ENCODE data around the gene SRRM3. TPM values are rescaled to one million over a fixed set of nuclear protein-coding genes. Genes with fewer than 3 reads are reported as not detected.
"Not testable (repeated sequence)": the region's sequence is repeated elsewhere in the genome, so short reads cannot be mapped to it uniquely, and the experiment has no call there.

SRRM3 gene
- total and polyA plus RNA-seq, 2 experiments from 2014 or later: 0.39 to 0.65 TPM

- H3F3A ChIP-seq (ENCODE audit: insufficient read depth): no peaks in the 10 kb centered on the region
- H3K9ac ChIP-seq: no peak overlapping the region
- H2AFZ ChIP-seq: no peak overlapping the region
- H3K36me3 ChIP-seq (ENCODE audit: low read depth): no peaks in the 10 kb centered on the region
- no peak overlapping the region for H3K27ac ChIP-seq
- 37 to 38% methylated on average over 2 of the region's 2 CpGs for WGBS, 2 experiments (ENCODE audit: low coverage in 1 of 2, low lambda C conversion rate in 2 of 2, missing lambda C conversion rate in 2 of 2)
- no peak overlapping the region for H3K4me2 ChIP-seq (ENCODE audit: unreplicated experiment)
- no peaks in the 10 kb centered on the region for H4K20me1 ChIP-seq (ENCODE audit: insufficient read depth)
- H3K9me2 ChIP-seq (ENCODE audit: insufficient read depth): no peaks in the 10 kb centered on the region
- no peaks in the 10 kb centered on the region for H3K4me1 ChIP-seq (ENCODE audit: insufficient read depth)
- in situ Hi-C loops (cut with MboI): no loop called here
- no peaks in the 10 kb centered on the region for H3K9me3 ChIP-seq (ENCODE audit: low read depth)
- no peaks in the 10 kb centered on the region for H3K79me2 ChIP-seq (ENCODE audit: insufficient read depth)
- 0 out of 2 replicates have a peak, but pooled peaks cover 6% of the 10 kb centered on the region for H3K27me3 ChIP-seq (replicated peaks; ENCODE audit: insufficient read depth)
- H3K4me3 ChIP-seq: no peak overlapping the region
- no peak for DNase-seq
- no peak for TF ChIP-seq EZH2phosphoT487 (IDR thresholded peaks at IDR 0.05; ENCODE audit: insufficient read depth, low read depth)
- TF ChIP-seq EZH2 (IDR thresholded peaks at IDR 0.05; ENCODE audit: insufficient read depth, poor library complexity, severe bottlenecking): no peak
Observed at GRCh38 chr7:76225951-76226350, 24.3 kb downstream of the SRRM3 start.

GRCh38 chr7:76226878-76227423 lies 25.3 kb downstream of the SRRM3 start:
- H3K4me2 ChIP-seq (ENCODE audit: unreplicated experiment); H3K9me2 ChIP-seq (ENCODE audit: insufficient read depth); DNase-seq; H3K9me3 ChIP-seq (ENCODE audit: low read depth); H3K4me3 ChIP-seq; H3K4me1 ChIP-seq (ENCODE audit: insufficient read depth); H3K27ac ChIP-seq; H3F3A ChIP-seq (ENCODE audit: insufficient read depth); H3K27me3 ChIP-seq (replicated peaks; ENCODE audit: insufficient read depth); H2AFZ ChIP-seq; H3K9ac ChIP-seq; H4K20me1 ChIP-seq (ENCODE audit: insufficient read depth); in situ Hi-C loops (cut with MboI); H3K79me2 ChIP-seq (ENCODE audit: insufficient read depth); H3K36me3 ChIP-seq (ENCODE audit: low read depth): not testable (repeated sequence)
- 0 to 7% methylated on average over 1 of the region's 1 CpG for WGBS, 2 experiments (ENCODE audit: low coverage in 1 of 2, low lambda C conversion rate in 2 of 2, missing lambda C conversion rate in 2 of 2)

GRCh38 chr7:76230214-76230613 lies 28.5 kb downstream of the SRRM3 start:
- no peaks in the 10 kb centered on the region for H3K4me1 ChIP-seq (ENCODE audit: insufficient read depth)
- H3K27me3 ChIP-seq (replicated peaks; ENCODE audit: insufficient read depth): 0 out of 2 replicates have a peak, but pooled peaks cover 6% of the 10 kb centered on the region
- TF ChIP-seq EZH2phosphoT487 (IDR thresholded peaks at IDR 0.05; ENCODE audit: insufficient read depth, low read depth): no peak
- TF ChIP-seq EZH2 (IDR thresholded peaks at IDR 0.05; ENCODE audit: insufficient read depth, poor library complexity, severe bottlenecking): no peak
- no peak overlapping the region for H3K4me3 ChIP-seq
- DNase-seq: no peak
- in situ Hi-C loops (cut with MboI): no loop called here
- H4K20me1 ChIP-seq (ENCODE audit: insufficient read depth): no peaks in the 10 kb centered on the region
- no peaks in the 10 kb centered on the region for H3K36me3 ChIP-seq (ENCODE audit: low read depth)
- H3F3A ChIP-seq (ENCODE audit: insufficient read depth): no peaks in the 10 kb centered on the region
- H3K9me2 ChIP-seq (ENCODE audit: insufficient read depth): no peaks in the 10 kb centered on the region
- 46 to 47% methylated on average over 5 of the region's 5 CpGs for WGBS, 2 experiments (ENCODE audit: low coverage in 1 of 2, low lambda C conversion rate in 2 of 2, missing lambda C conversion rate in 2 of 2)
- H3K27ac ChIP-seq: no peak overlapping the region
- no peak overlapping the region for H2AFZ ChIP-seq
- no peak overlapping the region for H3K9ac ChIP-seq
- no peaks in the 10 kb centered on the region for H3K79me2 ChIP-seq (ENCODE audit: insufficient read depth)
- H3K9me3 ChIP-seq (ENCODE audit: low read depth): no peaks in the 10 kb centered on the region
- H3K4me2 ChIP-seq (ENCODE audit: unreplicated experiment): no peak overlapping the region

- in situ Hi-C loops (cut with MboI): no loop called here
- TF ChIP-seq EZH2phosphoT487 (IDR thresholded peaks at IDR 0.05; ENCODE audit: insufficient read depth, low read depth): no peak
- no peak for TF ChIP-seq EZH2 (IDR thresholded peaks at IDR 0.05; ENCODE audit: insufficient read depth, poor library complexity, severe bottlenecking)
- Histone ChIP-seq H3K4me3 (no peak overlapping the region), H3K4me2 (ENCODE audit: unreplicated experiment) (no peak overlapping the region), H3K9me3 (ENCODE audit: low read depth) (no peaks in the 10 kb centered on the region), H3K4me1 (ENCODE audit: insufficient read depth) (no peaks in the 10 kb centered on the region), H3K27me3 (replicated peaks; ENCODE audit: insufficient read depth) (0 out of 2 replicates have a peak, but pooled peaks cover 6% of the 10 kb centered on the region), H3K27ac (no peak overlapping the region), H3K9me2 (ENCODE audit: insufficient read depth) (no peaks in the 10 kb centered on the region), H3K9ac (no peak overlapping the region), H4K20me1 (ENCODE audit: insufficient read depth) (no peaks in the 10 kb centered on the region), H3K79me2 (ENCODE audit: insufficient read depth) (no peaks in the 10 kb centered on the region), H3F3A (ENCODE audit: insufficient read depth) (no peaks in the 10 kb centered on the region), H2AFZ (no peak overlapping the region), H3K36me3 (ENCODE audit: low read depth) (no peaks in the 10 kb centered on the region)
- WGBS, 2 experiments (ENCODE audit: low coverage in 1 of 2, low lambda C conversion rate in 2 of 2, missing lambda C conversion rate in 2 of 2): 41 to 43% methylated on average over 6 of the region's 6 CpGs
- DNase-seq: no peak
Observed at GRCh38 chr7:76231071-76231470, 29.4 kb downstream of the SRRM3 start.

GRCh38 chr7:76231583-76231982 lies 29.9 kb downstream of the SRRM3 start:
- DNase-seq: no peak
- 60 to 68% methylated on average over 8 to 9 of the region's 9 CpGs for WGBS, 2 experiments (ENCODE audit: low coverage in 1 of 2, low lambda C conversion rate in 2 of 2, missing lambda C conversion rate in 2 of 2)
- in situ Hi-C loops (cut with MboI): no loop called here
- H3K79me2 ChIP-seq (ENCODE audit: insufficient read depth): no peaks in the 10 kb centered on the region
- H3K4me2 ChIP-seq (ENCODE audit: unreplicated experiment): no peak overlapping the region
- H3K4me1 ChIP-seq (ENCODE audit: insufficient read depth): no peaks in the 10 kb centered on the region
- H2AFZ ChIP-seq: no peak overlapping the region
- H3K27me3 ChIP-seq (replicated peaks; ENCODE audit: insufficient read depth): 0 out of 2 replicates have a peak, but pooled peaks cover 6% of the 10 kb centered on the region
- H3F3A ChIP-seq (ENCODE audit: insufficient read depth): no peaks in the 10 kb centered on the region
- no peaks in the 10 kb centered on the region for H3K9me3 ChIP-seq (ENCODE audit: low read depth)
- no peaks in the 10 kb centered on the region for H4K20me1 ChIP-seq (ENCODE audit: insufficient read depth)
- no peak overlapping the region for H3K4me3 ChIP-seq
- H3K9me2 ChIP-seq (ENCODE audit: insufficient read depth): no peaks in the 10 kb centered on the region
- no peak overlapping the region for H3K27ac ChIP-seq
- no peaks in the 10 kb centered on the region for H3K36me3 ChIP-seq (ENCODE audit: low read depth)
- no peak overlapping the region for H3K9ac ChIP-seq
- TF ChIP-seq EZH2phosphoT487 (IDR thresholded peaks at IDR 0.05; ENCODE audit: insufficient read depth, low read depth) (no peak), EZH2 (IDR thresholded peaks at IDR 0.05; ENCODE audit: insufficient read depth, poor library complexity, severe bottlenecking) (no peak)
